ENCODE results near the gene PDSS2.
"Not testable (repeated sequence)": the region's sequence is repeated elsewhere in the genome, so short reads cannot be mapped to it uniquely, and the experiment has no call there.

The PDSS2 gene

DNA sequence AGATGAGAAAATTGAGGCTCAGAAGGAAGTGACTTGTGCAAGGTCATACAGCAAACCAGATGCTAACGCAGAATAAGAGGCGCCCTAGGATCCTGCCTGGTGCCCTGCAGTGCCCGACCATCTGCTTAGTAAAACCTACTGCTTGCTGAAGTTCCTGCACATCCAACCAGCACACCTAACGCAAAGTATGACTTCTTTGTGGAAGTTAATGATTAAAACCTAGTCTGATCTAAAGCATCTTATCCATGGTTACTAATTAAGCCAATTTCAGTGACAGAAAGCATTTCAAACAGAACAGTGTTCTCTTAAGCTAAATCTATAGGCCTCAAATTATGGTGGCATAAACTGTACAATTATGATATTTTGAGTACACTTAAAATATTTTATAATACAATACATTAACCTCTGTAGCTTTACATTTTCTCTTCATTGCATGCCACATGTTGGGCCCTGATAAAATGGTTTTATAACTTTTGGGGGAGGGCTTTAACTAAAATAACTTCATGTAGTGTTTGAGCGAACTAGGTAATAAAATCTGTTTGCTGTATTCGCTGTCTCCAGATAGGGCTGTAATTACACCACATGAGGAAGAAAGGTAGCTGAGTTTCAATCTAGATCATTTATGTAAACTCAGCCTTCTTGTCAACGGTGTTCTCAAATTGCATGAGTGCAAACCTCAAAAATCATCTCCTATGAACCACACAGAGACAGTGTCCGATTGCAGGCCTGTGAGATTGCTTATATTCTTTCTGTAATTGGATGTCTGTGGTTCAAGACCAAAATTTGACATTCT lies 306.5 kb downstream of the PDSS2 start:
- peak; percentile 25 for DNase-seq

GRCh38 chr6:107144666-107145065 lies 314.7 kb downstream of the PDSS2 start:
- DNase-seq: no peak

DNA sequence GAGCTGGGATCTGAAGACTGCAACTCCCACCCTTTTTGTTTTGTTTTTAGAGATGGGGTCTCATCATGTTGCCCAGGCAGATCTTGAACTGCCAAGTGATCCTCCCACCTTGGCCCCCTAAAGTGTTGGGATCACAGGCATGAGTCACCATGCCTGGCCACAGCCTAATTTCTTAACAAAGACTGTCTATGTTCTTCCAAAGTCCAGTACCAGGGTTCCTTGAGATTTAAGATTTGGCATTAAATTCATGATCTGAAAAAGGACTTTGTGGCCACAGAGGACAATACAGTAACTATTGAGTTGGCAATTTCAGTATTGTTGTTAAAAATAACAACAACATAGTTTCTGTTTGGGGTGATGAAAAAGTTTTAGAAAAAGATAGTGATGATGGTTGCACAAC lies 315.4 kb downstream of the PDSS2 start:
- no peak for DNase-seq

GRCh38 chr6:107140581-107140980 lies 318.8 kb downstream of the PDSS2 start:
- no peak for DNase-seq

GRCh38 chr6:107136324-107136723 lies 323.0 kb downstream of the PDSS2 start:
- not testable (repeated sequence) for DNase-seq

GRCh38 chr6:107135048-107135680 lies 324.2 kb downstream of the PDSS2 start:
- DNase-seq: not testable (repeated sequence)

DNA sequence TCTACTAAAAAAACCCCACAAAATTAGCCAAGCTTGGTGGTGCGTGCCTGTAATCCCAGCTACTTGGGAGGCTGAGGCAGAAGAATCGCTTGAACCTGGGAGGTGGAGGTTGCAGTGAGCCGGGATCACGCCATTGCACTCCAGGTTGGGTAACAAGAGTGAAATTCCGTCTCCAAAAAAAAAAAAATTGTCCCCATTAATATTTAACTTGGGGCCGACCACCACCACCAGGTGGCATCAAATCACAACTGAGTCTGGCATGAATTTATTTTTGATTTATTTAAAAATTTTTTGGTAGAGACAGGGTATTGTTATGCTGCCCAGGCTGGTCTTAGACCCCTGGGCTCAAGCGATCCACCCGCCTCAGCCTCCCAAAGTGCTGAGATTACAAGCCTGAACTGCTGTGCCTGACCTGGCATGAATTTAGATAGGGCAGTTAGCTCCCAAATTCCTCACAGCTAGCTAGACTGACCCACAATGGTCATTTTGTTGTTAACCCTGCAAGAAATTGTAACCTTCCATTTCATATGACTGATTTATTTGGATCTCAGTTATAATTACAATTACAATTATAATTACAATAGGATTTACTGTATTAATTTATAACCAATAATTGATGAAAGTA lies 326.9 kb downstream of the PDSS2 start:
- peak; percentile 16 for DNase-seq

DNA sequence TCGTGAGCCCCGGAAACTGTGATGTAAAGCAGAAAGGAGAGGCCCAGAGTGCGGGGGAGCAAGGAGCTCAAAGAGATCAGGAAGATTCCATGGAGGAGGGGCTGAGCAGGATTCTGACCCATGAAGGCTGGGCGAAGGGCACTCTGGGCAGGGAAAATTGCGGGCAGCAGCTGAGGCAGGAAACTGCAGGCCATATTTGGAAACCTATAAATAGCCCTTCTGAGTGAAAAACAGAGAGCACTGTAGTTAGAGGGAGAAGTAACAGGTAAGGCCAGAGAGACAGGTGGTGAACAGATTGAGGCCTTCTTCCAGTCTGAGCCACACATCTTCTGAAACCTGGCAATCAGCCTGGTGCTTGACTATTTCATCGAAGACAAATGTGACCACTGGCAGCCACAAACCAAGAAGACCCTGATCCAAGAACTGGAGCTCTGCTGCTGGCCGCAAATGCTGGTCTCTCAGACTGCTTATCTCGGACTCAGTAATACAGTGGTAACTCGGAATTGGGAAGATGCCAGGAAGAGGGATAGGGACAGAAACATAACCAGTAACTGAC lies 329.9 kb downstream of the PDSS2 start:
- DNase-seq: no peak

- no peak for DNase-seq
Measured at GRCh38 chr6:107128577-107128976, 330.8 kb downstream of the PDSS2 start.

DNA sequence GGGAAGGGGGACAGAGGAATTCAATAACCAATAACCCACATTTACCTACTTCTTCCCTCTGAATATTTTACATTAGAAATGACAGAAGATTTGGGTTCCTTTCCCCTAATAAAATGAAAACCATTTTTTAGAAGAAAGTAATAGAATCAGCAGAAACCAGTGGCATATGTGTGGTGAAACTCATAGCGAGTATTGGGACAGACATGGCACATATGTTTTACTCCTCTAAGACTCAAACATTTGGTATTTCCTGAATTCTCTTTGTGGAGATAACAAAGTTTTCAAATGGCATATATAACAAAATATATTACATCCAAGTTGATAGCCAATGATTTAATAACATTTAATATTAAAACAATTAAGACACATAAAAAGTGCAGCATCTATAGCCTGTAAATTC lies 331.2 kb downstream of the PDSS2 start:
- DNase-seq: no peak

DNA sequence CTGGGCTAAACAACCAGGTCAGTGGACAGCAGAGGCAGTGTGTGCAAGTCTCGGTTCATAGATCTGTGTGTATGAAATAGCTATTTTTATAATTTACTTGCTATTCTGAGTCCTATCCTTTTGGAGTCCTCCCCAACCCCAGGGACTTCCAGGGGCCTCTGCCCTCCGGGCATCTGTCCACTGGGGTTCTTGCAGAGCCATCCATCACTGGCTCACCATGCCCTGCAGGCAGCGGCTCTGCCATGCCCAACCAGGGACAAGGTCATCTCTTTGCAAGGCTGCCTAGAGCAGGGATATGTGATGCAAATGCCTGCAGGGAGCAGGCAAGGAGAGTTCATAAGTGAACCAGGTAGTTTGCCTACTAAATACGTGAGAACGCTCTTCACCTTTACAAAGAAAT lies 333.6 kb downstream of the PDSS2 start:
- DNase-seq: no peak

GRCh38 chr6:107124934-107125348 lies 334.4 kb downstream of the PDSS2 start:
- no peak for DNase-seq

DNA sequence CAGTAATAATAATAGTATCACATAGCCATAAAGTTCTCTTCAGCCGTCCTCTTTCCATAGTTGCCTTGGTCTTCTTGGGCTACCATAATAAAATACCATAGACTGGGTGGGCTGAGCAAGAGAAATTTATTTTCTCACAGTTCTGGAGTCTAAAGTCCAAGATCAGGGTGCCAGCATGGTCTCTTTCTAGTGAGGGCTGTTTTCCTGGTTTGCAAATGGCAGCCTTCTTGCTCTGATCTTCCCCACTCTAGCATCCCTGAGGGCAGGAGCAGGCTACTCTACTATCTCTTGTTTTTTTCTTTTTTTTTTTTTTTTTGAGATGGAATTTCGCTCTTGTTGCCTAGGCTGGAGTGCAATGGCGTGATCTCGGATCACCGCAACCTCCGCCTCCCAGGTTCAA lies 335.9 kb downstream of the PDSS2 start:
- no peak for DNase-seq

DNA sequence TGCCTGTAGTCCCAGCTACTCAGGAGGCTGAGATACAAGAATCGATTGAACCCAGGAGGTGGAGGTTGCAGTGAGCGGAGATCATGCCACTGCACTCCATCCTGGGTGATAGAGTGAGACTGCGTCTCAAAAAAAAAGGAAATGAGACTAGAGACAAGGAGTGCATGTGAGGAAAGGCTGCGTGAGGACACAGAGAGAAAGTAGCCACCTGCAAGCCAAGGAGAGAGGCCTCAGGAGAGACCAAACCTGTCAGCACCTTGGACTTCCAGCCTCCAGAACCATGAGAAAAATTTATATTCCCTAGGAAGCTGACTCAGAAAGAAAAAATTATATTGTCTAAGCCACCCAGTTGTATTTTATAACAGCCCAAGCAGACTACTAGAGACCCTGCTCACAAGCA lies 336.6 kb downstream of the PDSS2 start:
- DNase-seq: no peak

GRCh38 chr6:107121964-107122495 lies 337.3 kb downstream of the PDSS2 start:
- no peak for DNase-seq

GRCh38 chr6:107121266-107121665 lies 338.1 kb downstream of the PDSS2 start:
- DNase-seq: no peak

- DNase-seq: no peak
Measured at GRCh38 chr6:107120404-107120803, 339.0 kb downstream of the PDSS2 start.

- DNase-seq: peak; percentile 37
Measured at GRCh38 chr6:107118976-107119375, 340.4 kb downstream of the PDSS2 start.

- DNase-seq: not testable (repeated sequence)
Measured at GRCh38 chr6:107118540-107118939, 340.8 kb downstream of the PDSS2 start.

GRCh38 chr6:107116931-107117330 lies 342.4 kb downstream of the PDSS2 start:
- no peak for DNase-seq

DNA sequence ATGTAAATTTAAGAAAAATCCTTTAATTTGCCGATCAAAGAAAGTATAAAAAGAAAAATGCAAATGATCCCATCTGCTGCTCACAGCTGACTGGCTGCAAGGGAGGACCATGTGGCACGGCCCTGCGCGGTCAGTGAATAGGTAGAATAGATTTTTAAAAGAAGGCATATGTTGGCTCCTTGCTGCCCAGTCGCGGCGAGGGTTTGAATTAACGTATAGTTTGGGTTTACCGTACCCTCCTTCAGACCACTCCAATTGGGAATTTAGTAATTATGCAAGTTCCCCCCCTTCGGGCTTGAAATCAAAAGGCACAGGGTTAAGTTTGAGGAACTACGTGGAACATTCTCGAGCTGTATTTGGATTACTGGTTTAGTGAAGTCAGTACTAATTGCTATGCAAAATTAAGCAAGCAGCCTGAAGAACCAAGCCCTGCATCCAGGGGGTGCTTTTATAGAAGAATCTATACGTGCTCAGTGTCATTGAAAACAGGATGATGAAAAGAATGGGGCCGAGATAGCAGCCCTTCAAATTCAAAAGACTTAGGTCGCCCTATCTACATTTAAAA lies 343.0 kb downstream of the PDSS2 start:
- peak; percentile 8 for DNase-seq

DNA sequence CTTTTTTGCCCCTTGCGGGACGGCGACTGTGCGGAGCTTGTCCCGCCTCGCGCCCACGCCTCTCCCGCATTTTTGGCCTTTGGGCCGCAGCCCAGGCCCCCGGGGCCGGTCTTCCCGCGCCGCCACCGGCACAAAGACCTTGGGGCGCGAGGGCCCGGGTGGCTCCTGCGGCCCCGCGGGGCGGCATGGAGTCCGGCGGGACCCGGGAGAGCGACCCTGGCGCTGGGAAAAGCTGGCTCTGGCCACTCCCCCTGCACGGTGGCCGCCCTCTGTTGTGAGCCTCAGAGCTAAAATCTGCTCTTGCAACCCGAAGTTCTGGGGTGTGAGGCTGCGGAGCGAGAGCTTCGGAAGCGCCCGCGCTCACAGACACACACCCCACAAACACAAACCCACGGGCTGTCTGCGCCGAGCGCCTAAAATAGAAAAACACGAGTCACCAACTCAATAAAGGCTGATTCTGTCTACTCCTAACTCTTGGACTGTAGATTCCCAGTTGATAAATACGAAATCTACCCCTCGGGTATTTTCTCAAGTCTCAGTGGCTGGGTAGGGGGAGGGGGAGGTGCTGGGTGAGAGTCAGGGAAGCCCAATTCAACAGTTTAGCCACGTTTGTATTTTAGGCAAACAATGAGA lies 343.6 kb downstream of the PDSS2 start:
- peak; percentile 68 for DNase-seq
